ENCODE data around the gene CYB561D1.

GRCh38 chr1:109495738-109496137, 1.8 kb downstream of the CYB561D1 start:
- TF ChIP-seq CTCF (IDR thresholded peaks at IDR 0.05 in 2 of 3, conservative IDR thresholded peaks at IDR 0.05 in 1 of 3; ENCODE audit: control insufficient read depth in 2 of 3, extremely low read depth in 1 of 3, insufficient read depth in 1 of 3, low read depth in 3 of 3, low read length in 3 of 3) = no peak
- no peak for TF ChIP-seq MXI1 (IDR thresholded peaks at IDR 0.05; ENCODE audit: low read depth, low read length)
- TF ChIP-seq POLR2AphosphoS5 (IDR thresholded peaks at IDR 0.05; ENCODE audit: low read length) = no peak
- TF ChIP-seq, protein P1, sequence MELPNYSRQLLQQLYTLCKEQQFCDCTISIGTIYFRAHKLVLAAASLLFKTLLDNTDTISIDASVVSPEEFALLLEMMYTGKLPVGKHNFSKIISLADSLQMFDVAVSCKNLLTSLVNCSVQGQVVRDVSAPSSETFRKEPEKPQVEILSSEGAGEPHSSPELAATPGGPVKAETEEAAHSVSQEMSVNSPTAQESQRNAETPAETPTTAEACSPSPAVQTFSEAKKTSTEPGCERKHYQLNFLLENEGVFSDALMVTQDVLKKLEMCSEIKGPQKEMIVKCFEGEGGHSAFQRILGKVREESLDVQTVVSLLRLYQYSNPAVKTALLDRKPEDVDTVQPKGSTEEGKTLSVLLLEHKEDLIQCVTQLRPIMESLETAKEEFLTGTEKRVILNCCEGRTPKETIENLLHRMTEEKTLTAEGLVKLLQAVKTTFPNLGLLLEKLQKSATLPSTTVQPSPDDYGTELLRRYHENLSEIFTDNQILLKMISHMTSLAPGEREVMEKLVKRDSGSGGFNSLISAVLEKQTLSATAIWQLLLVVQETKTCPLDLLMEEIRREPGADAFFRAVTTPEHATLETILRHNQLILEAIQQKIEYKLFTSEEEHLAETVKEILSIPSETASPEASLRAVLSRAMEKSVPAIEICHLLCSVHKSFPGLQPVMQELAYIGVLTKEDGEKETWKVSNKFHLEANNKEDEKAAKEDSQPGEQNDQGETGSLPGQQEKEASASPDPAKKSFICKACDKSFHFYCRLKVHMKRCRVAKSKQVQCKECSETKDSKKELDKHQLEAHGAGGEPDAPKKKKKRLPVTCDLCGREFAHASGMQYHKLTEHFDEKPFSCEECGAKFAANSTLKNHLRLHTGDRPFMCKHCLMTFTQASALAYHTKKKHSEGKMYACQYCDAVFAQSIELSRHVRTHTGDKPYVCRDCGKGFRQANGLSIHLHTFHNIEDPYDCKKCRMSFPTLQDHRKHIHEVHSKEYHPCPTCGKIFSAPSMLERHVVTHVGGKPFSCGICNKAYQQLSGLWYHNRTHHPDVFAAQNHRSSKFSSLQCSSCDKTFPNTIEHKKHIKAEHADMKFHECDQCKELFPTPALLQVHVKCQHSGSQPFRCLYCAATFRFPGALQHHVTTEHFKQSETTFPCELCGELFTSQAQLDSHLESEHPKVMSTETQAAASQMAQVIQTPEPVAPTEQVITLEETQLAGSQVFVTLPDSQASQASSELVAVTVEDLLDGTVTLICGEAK (IDR thresholded peaks at IDR 0.05; ENCODE audit: borderline replicate concordance) = no peak
- no peak for TF ChIP-seq NR2F1 (conservative IDR thresholded peaks at IDR 0.05)
- no peak for TF ChIP-seq ATF2 (IDR thresholded peaks at IDR 0.05; ENCODE audit: low read length)
- no peak for TF ChIP-seq USF2 (IDR thresholded peaks at IDR 0.05; ENCODE audit: borderline replicate concordance, low read depth, low read length)
- no peak for TF ChIP-seq NRF1 (conservative IDR thresholded peaks at IDR 0.05; ENCODE audit: low read depth, low read length)
- no peak for TF ChIP-seq GATAD2B (conservative IDR thresholded peaks at IDR 0.05; ENCODE audit: low read depth)
- TF ChIP-seq MTA3 (IDR thresholded peaks at IDR 0.05; ENCODE audit: borderline replicate concordance, low read length) = no peak
- TF ChIP-seq POLR2A (IDR thresholded peaks at IDR 0.05; ENCODE audit: low read depth, low read length) = no peak
- TF ChIP-seq, protein P2, sequence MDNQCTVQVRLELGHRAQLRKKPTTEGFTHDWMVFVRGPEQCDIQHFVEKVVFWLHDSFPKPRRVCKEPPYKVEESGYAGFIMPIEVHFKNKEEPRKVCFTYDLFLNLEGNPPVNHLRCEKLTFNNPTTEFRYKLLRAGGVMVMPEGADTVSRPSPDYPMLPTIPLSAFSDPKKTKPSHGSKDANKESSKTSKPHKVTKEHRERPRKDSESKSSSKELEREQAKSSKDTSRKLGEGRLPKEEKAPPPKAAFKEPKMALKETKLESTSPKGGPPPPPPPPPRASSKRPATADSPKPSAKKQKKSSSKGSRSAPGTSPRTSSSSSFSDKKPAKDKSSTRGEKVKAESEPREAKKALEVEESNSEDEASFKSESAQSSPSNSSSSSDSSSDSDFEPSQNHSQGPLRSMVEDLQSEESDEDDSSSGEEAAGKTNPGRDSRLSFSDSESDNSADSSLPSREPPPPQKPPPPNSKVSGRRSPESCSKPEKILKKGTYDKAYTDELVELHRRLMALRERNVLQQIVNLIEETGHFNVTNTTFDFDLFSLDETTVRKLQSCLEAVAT (IDR thresholded peaks at IDR 0.05) = no peak
- TF ChIP-seq TAF1 (IDR thresholded peaks at IDR 0.05; ENCODE audit: borderline replicate concordance, low read depth, low read length) = no peak
- TF ChIP-seq JUND (IDR thresholded peaks at IDR 0.05; ENCODE audit: low read depth, low read length) = no peak
